Spinal cord (tissue), 10 donors: ENCODE measurements around the gene VPS37D. TPM values are rescaled to one million over a fixed set of nuclear protein-coding genes. Genes with fewer than 3 reads are reported as not detected.
"Not testable (repeated sequence)": the region's sequence is repeated elsewhere in the genome, so short reads cannot be mapped to it uniquely, and the experiment has no call there.

Experiments
- DNase-seq, 6 donors: peaks; one replicate each; pipeline versions ENCODE4 v3.0.0 to v3.0.0-alpha.2; 2013 to 2015; ENCODE audit warnings: low spot score in 6 of 6, low read depth in 4 of 6
- H3K27ac ChIP-seq: one replicate; pipeline ENCODE4 v1.5.1; 2013; ENCODE audit warnings: low read depth, low read length, control low read depth
- H3K27me3 ChIP-seq: one replicate; pipeline ENCODE4 v1.6.1; 2013; ENCODE audit warnings: low read length; ENCODE audit not compliant: control insufficient read depth, insufficient read depth
- H3K36me3 ChIP-seq: one replicate; pipeline ENCODE4 v1.6.1; 2013; ENCODE audit warnings: low read length; ENCODE audit not compliant: control insufficient read depth, insufficient read depth
- H3K4me1 ChIP-seq: one replicate; pipeline ENCODE4 v1.6.1; 2013; ENCODE audit warnings: low read length; ENCODE audit not compliant: control insufficient read depth, insufficient read depth
- H3K4me3 ChIP-seq: one replicate; pipeline ENCODE4 v1.5.1; 2013; ENCODE audit warnings: low read depth, low read length, control low read depth
- H3K9me3 ChIP-seq: one replicate; pipeline ENCODE4 v1.6.1; 2013; ENCODE audit warnings: low read length; ENCODE audit not compliant: control insufficient read depth, insufficient read depth
- WGBS: methylation state at CpG from one replicate; pipeline ENCODE4 v1.1.5; 2013; ENCODE audit warnings: missing lambda C conversion rate; ENCODE audit not compliant: insufficient coverage; 5-methylcytosine and 5-hydroxymethylcytosine counted together
- long read RNA-seq, 4 donors: transcript quantifications; one replicate each; lab custom pipeline, GENCODE V29; 2026
- polyA plus RNA-seq, 2 donors: library from polyadenylated mRNA; unstranded; fragments of 120-200 nt; gene quantifications; one replicate each; pipeline ENCODE4 v1.2.1, GENCODE V29; 2013; ENCODE audit not compliant: insufficient read length in 2 of 2
- total RNA-seq, 2 donors: library from RNA; depleted of rRNA in 1 of 2; stranded (reverse); fragments of 120-200 nt in 1 of 2; fragments of >200 nt in 1 of 2; gene quantifications; one replicate each; pipeline versions ENCODE4 v1.2.3 to v1.2.4, GENCODE V29; 2013 to 2014
- donor health status: healthy.

Gene VPS37D, protein sequence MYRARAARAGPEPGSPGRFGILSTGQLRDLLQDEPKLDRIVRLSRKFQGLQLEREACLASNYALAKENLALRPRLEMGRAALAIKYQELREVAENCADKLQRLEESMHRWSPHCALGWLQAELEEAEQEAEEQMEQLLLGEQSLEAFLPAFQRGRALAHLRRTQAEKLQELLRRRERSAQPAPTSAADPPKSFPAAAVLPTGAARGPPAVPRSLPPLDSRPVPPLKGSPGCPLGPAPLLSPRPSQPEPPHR
- total RNA-seq (10 to 100 TPM in 1 of 2 donors, 1 to 10 TPM in 1; 8.9 to 13.6 TPM), polyA plus RNA-seq (10 to 100 TPM; 28.3 to 29.2 TPM)
- long read RNA-seq, donor 1, transcript VPS37D-201 (4 exons, 1,624 nt) = major isoform, 27 of 27 reads
- long read RNA-seq, donor 1, partial matches to known transcripts = 0 of 27 reads
- long read RNA-seq, donor 1, other reads (novel, unspliced or antisense) = 0 of 27 reads
- long read RNA-seq, donor 2, transcript VPS37D-201 (4 exons, 1,624 nt) = major isoform, 8 of 15 reads
- long read RNA-seq, donor 2, partial matches to known transcripts = 7 of 15 reads
- long read RNA-seq, donor 2, other reads (novel, unspliced or antisense) = 0 of 15 reads
- long read RNA-seq, donor 3, transcript VPS37D-201 (4 exons, 1,624 nt) = major isoform, 12 of 12 reads
- long read RNA-seq, donor 3, partial matches to known transcripts = 0 of 12 reads
- long read RNA-seq, donor 3, other reads (novel, unspliced or antisense) = 0 of 12 reads
- long read RNA-seq, donor 4, transcript VPS37D-201 (4 exons, 1,624 nt) = major isoform, 13 of 13 reads
- long read RNA-seq, donor 4, partial matches to known transcripts = 0 of 13 reads
- long read RNA-seq, donor 4, other reads (novel, unspliced or antisense) = 0 of 13 reads

DNA sequence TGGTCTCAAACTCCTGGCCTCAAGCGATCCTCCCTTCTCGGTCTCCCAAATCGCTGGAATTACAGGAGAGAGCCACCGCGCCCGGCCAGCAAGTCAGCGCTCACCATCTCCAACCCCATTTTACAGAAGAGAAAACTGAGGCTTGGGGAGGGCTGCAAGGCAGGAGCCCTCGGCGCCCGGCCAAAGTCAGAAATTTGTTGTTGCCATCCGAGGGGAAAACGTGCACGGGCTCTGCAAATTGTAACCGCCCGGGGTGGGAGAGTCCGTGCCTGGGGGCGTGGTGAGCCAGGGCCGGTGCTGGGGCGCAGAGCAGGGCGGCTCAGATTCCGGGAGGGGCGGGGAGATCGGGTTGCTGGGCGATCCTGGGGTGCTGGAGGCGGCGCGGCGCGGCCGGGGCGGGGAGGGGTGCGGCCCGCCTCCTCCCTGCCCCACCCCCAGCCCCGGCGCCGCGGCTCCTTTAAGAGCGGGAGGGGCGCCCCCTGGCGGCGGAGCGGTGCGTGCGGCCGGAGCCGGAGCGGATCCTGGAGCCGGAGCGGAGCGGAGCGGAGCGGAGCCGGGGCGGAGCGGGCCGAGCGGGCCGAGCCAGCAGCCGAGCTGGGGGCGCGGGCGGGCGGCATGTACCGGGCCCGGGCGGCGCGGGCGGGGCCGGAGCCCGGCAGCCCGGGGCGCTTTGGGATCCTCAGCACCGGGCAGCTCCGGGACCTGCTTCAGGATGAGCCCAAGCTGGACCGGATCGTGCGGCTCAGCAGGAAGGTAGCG, at the start of gene VPS37D:
Gene VPS37D, plus strand, starts transcription at position 488 of the 759 bp plus-strand sequence. Its CDS starts 128 bp downstream, at position 616.
- peak within 1 kb of the TSS; percentile 71 for H3K4me3 ChIP-seq
- H3K27me3 ChIP-seq = no peaks in the 10 kb centered on the region
- 2% methylated on average over 79 of the region's 79 CpGs for WGBS
- H3K27ac ChIP-seq = peak within 1 kb of the TSS; percentile 15
- peaks cover 32% of the 10 kb centered on the region for H3K36me3 ChIP-seq
- DNase-seq = peak; percentile 60 to 97 (median 85)
- H3K4me1 ChIP-seq = peaks cover 30% of the 10 kb centered on the region
- peaks cover 1% of the 10 kb centered on the region for H3K9me3 ChIP-seq

DNA sequence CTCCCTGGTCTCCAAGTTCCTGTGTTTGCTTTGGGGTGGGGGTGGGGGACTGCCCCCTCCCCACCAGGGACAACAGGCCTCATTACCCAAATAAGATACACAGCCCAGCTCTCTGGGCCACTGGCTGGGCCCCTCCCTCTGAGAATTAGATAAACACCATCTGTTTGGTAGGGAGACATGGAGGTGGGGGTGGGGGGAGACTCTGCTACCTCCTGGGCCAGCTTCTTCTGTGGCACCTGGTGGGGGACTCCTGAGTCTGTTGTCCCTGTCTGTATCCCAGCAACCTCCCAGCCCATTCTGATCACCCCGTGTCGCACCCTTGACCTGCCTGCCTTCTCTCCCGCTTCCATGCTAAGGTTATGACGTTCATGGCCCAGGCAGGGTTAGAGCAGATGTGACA, 49.1 kb upstream of the VPS37D start:
- WGBS = 62% methylated on average over 2 of the region's 4 CpGs
- Histone ChIP-seq H3K9me3 (no peaks in the 10 kb centered on the region), H3K4me1 (peaks cover 8% of the 10 kb centered on the region), H3K27me3 (peaks cover 20% of the 10 kb centered on the region), H3K4me3 (no peak overlapping the region), H3K36me3 (no peaks in the 10 kb centered on the region), H3K27ac (no peak overlapping the region)
- DNase-seq = no peak

DNA sequence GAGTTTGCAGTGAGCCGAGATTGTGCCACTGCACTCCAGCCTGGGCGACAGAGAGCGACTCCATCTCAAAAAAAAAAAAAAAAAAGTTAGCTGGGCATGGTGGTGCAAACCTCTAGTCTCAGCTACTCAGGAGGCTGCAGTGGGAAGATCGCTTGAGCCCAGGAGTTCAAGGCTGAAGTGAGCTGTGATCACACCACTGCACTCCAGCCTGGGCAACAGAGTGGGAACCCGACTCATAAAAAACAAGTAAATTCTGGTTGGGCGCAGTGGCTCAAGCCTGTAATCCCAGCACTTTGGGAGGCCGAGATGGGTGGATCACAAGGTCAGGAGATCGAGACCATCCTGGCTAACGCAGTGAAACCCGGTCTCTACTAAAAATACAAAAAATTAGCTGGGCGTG, 48.2 kb upstream of the VPS37D start:
- H3K4me3 ChIP-seq, DNase-seq, H3K9me3 ChIP-seq, H3K27ac ChIP-seq, H3K36me3 ChIP-seq: not testable (repeated sequence)
- H3K27me3 ChIP-seq = peaks cover 25% of the 10 kb centered on the region
- peaks cover 17% of the 10 kb centered on the region for H3K4me1 ChIP-seq
- 95% methylated on average over 4 of the region's 11 CpGs for WGBS

DNA sequence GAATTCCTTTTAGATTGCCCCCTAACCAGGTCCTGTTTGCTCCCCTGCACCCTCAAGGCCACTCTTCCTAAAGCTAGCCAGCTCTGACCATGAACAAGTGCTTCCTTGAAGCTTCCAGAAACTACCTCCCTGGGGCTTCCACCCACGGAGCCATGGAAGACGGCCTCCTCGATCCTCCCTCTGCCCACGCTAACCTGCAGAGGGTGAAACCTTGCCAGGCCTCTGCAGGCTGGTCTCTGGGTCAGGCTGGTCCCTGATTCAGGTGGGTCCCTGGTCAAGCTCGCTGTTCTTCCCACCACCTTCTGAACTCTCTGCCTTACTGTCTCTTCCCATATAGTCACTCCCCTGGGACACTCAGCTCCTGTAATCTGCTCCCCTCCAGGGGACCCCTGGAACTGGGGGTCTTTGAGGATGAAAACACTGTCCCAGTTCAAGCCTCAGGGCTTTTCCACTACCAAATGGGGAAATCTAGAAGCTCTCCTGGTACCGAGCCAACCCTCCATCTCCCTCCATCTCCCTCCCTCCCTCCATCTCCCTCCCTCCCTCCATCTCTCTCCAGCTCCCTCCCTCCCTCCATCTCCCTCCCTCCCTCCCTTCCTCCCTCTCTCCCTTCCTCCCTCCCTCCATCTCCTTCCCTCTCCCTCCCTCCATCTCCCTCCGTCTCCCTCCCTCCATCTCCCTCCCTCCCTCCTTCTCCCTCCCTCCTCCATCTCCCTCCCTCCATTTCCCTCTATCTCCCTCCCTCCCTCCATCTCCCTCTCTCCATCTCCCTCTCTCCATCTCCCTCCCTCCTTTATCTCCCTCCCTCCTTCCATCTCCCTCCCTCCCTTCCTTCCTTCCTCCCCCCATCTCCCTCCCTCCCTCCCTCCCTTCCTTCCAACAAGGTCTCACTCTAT, 46.2 kb upstream of the VPS37D start:
- Histone ChIP-seq H3K27ac (no peak overlapping the region), H3K4me1 (peaks cover 20% of the 10 kb centered on the region), H3K9me3 (no peaks in the 10 kb centered on the region), H3K4me3 (no peak overlapping the region), H3K36me3 (no peaks in the 10 kb centered on the region), H3K27me3 (peaks cover 44% of the 10 kb centered on the region)
- WGBS = 67% methylated on average over 7 of the region's 7 CpGs
- no peak for DNase-seq

DNA sequence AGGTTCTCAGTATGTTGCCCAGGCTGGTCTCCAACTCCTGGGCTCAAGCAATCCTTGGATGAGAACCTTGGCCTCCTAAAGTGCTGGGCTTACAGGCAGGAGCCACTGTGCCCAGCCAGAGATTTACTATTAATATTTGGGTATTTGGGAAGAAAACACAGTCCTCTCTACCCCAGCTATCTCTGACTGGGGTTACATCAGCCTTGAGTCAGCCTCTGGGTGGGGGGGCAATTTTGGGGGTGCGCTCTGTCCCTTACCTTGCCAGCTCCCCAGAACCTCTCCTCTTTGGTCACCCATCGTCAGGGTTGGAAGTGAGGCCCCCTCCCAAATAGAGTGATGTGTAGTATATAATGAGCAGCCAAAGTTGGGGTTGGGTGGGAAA, 45.1 kb upstream of the VPS37D start:
- no peak for DNase-seq
- Histone ChIP-seq H3K27me3 (peaks cover 51% of the 10 kb centered on the region), H3K27ac (no peak overlapping the region), H3K4me3 (no peak overlapping the region), H3K9me3 (no peaks in the 10 kb centered on the region), H3K4me1 (peaks cover 20% of the 10 kb centered on the region), H3K36me3 (no peaks in the 10 kb centered on the region)
- no CpG with 5 or more reads among the region's 2 CpGs for WGBS

DNA sequence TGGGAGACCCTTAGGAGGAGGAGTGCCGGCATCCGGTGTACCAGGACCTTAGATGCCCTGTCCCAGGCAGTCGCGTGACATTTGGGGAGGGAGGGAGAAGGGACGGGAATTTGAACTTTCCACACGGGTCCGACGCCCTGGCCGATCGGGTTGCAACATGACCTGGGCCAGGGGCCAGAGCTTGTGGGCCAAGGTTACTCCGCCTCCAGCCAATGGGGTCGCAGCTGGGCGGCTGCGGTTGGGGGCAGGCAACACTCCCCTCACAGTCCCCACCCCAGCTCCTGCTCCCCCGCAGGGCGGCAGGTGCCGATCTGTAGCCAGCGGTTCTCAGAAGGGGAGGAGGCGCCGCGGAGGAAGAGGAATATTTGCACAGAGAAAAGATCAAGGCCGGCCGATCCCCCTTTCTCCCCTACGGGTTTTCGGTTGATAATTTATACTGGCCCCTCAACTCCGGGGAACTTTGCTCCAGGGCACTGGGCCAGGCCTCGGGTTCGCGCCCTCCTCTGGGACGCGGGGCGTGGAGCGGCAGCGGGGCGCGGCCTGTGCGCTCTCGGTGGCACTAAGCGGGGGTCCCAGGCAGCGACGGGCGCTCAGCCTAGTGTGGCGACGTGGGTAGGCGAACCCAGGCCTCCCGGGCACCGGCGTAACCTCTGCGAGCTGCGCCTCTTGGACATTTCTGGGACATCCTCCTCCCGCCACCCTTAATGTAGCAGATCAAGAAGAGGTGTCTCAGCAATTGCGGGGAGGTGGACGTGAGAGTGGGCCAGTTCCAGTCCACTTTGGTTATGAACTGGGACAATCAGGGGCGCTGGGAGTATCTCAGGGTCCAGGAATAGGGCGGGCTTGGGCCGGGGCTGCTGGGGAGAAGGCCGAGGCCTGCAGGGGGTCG, 44.5 kb upstream of the VPS37D start:
- no peaks in the 10 kb centered on the region for H3K36me3 ChIP-seq
- H3K4me3 ChIP-seq = peak overlapping the region; percentile 12
- 3% methylated on average over 53 of the region's 58 CpGs for WGBS
- peaks cover 51% of the 10 kb centered on the region for H3K27me3 ChIP-seq
- no peak for DNase-seq
- peaks cover 20% of the 10 kb centered on the region for H3K4me1 ChIP-seq
- no peak overlapping the region for H3K27ac ChIP-seq
- no peaks in the 10 kb centered on the region for H3K9me3 ChIP-seq

DNA sequence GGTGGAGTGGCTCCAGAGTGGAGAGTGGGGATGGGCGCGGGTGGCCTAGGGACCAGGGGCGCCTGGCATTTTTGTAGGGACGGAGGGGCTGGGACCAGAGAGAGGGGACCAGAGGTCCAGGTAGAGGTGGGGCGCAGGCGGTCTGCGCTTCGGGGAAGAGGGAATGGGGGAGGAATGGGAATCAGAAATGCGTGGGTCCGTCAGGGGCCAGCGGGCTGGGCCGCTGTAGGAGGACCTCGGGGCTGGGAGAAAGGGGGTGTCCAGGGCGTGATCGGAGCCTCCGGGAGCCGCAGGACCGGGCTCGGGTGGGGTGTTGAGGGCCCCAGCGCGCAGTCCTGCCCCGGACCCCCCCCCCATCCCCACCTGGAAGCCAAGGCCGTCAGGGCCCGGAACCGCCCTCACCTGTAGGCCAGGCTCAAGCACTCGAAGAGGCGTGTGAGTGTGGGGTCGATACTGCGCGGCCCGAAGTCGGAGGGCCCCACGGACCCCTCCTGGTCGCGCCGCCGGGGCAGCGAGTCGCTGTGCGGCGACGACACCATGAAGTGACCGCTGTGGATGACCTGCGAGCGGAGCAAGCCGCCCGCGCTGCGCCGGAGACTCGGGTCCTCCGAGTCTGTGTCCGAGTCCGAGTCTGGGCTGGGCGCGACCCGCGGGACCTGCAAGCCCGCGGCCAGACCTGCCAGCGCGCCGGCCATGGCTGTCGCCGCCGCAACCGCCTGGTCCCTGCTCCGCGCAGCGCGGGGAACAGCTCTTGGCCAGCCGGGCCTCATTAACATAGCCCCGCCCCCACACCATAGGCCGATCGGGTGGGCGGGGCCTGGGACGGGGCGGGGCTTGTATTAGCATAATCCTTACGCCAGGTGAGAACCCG, 43.6 kb upstream of the VPS37D start, which contains the start of gene MLXIPL:
Gene MLXIPL, minus strand, starts transcription at position 725 of the 871 bp plus-strand sequence. Its CDS starts 30 bp downstream, at position 695.
- H3K4me1 ChIP-seq = peaks cover 20% of the 10 kb centered on the region
- no peak within 1 kb of the TSS for H3K27ac ChIP-seq
- DNase-seq = peak in 5 of 6 donors; percentile 15 to 85 (median 26)
- no peaks in the 10 kb centered on the region for H3K9me3 ChIP-seq
- H3K27me3 ChIP-seq = peaks cover 53% of the 10 kb centered on the region
- H3K4me3 ChIP-seq = peak within 1 kb of the TSS; percentile 12
- H3K36me3 ChIP-seq = no peaks in the 10 kb centered on the region
- under 1% methylated on average over 73 of the region's 80 CpGs for WGBS
